Suppressor macrophage treated with lipopolysaccharide for 1 hour (primary cell): ENCODE results near the gene ZNF354C.
A peak's percentile ranks its signal among the peaks of the same experiment; 100 is the strongest.
"Not testable (repeated sequence)": the region's sequence is repeated elsewhere in the genome, so short reads cannot be mapped to it uniquely, and the experiment has no call there.

ENCODE experiments used
- DNase-seq, 3 donors: peaks; one replicate each; pipeline ENCODE4 v3.0.0-alpha.2; 2020 to 2022

Gene ZNF354C

DNA sequence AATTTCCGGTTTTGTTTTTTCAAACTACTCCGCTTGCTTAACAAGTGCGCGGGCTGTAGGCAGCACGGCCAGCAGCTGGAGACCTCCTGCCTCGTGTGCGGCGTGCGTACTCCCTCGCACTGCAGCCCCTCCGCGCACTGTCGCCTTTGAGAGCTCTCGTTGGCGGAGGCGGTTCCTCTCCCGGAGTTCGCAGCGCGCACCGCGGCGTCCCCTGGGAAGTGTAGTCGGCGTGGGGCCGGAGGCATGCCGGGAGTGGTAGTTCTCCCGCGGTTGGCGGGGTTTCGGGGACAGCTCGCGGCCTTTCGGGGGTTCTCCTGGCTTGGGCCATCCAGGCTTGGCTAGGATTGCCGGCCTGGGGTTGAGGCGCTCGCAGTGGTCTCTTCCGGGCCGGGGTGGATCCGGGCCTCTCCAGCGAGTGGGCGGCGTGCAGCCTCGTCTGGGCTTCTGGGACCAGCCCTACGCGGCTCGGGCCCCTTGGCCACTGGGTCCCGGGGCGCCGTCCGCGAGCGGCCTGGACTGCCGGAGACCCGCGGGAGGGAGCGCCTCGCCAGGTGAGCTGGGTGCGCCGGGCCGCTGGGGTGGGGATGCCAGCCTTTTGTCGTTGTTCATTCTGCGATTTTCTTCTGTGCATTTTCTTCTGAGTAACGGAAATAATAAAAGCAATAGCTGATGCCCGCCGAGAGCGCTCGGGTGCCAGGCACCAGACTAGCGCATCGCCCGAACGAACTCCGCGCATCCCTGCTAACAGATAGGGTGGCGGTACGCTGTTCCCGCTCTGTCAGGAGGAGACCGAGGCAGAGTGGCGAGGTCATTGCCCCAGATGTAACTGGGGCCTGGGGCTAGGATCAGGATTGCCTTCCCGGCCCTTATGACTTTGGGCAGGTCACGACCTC lies at the start of gene ZNF354C:
Gene ZNF354C (plus strand): TSS at position 258 of the 893 bp plus-strand sequence. CDS start 1,696 bp downstream, outside the sequence.
- DNase-seq, result peak; percentile 73 to 90 (median 88)

DNA sequence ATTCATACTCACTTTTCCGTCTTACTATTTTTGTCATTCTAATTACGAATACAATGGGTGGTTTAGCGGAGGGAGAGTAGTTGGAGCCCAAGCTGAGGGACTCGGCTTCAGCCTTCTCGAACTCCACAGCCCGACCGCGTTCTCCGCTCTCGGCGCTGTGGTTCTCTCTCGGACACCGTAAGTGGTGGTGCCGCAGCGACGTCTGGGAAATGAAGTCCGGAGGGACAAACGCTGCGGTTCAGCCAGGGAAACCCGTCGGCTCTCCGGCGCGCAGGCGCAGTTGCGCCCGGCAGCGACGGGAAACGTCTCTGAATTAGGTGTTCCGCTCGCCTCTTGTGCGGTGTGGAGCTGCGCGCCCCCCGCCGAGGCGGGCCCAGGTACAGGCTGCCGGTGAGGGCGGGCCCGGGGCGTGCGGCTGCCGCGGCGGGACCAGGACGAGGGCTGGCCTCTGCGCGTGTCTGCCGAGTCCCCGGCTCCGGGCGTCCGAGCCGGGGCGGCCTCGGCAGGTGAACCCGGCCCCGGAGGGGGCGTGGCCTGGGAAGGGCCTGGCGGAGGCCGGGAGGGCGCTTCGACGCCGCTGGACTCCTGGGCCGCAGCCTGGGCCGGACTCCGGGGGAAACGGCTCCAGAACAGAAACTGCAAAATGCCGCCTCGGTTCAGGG lies 36.5 kb upstream of the ZNF354C start, which contains the start of gene ZNF879:
Gene ZNF879 (plus strand): TSS at position 277 of the 662 bp plus-strand sequence. CDS start 1,201 bp downstream, outside the sequence.
- DNase-seq, result peak; percentile 96 to 97 (median 96)

DNA sequence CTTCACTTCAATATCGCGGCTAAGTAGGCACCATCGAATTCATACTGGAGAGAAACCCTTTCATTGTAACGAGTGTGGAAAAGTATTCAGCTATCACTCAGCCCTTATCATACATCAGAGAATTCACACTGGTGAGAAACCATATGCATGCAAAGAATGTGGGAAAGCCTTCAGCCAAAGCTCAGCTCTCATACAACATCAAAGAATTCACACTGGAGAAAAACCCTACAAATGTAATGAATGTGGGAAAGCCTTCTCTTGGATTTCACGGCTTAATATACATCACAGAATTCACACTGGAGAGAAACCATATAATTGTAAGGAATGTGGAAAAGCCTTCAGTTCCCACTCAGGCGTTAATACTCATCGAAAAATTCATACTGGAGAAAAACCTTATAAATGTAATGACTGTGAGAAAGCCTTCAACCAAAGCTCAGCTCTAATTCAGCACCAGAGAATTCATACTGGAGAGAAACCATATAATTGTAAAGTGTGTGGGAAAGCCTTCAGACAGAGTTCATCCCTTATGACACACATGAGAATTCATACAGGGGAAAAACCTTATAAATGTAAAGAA lies 27.1 kb upstream of the ZNF354C start:
- no peak for DNase-seq

DNA sequence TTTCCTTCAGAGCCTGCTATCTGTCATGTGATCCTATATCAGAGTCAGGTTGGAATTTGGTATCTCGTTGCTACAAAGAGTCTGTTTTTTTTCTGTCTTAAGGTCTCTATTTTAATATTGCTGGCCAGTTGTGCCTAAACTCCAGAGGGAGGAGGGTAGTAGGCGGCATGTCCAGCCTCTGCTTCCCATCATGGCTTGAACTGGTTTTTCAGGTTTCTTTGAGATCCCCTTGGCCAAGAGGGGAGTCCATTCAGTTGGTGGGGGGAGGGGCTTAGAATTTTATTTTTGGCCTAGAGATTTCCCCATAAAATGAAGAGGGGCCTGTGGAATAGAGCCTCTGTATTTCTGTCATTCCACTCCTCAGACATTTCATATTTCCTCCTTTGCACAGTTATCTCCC lies 15.4 kb upstream of the ZNF354C start:
- no peak for DNase-seq

DNA sequence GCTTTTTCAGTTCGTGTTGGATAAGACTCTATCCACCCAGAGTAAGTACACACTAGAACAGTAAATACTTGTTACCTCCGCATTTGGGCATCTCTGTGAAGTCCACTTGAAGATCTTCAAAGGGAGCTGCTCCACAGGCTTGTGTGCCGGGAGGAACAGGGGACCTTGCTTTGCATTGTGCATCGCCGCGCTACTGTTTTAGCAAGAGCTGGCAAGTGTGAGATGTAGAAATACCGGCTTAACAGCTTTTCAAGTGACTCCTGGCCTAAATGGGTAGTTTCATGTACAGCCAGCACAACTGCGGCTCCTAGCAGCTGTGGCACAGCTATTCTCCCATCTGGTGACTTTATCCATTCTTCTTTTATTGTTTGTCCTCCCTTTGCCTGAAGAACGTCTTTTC lies 8.4 kb upstream of the ZNF354C start:
- no peak for DNase-seq

DNA sequence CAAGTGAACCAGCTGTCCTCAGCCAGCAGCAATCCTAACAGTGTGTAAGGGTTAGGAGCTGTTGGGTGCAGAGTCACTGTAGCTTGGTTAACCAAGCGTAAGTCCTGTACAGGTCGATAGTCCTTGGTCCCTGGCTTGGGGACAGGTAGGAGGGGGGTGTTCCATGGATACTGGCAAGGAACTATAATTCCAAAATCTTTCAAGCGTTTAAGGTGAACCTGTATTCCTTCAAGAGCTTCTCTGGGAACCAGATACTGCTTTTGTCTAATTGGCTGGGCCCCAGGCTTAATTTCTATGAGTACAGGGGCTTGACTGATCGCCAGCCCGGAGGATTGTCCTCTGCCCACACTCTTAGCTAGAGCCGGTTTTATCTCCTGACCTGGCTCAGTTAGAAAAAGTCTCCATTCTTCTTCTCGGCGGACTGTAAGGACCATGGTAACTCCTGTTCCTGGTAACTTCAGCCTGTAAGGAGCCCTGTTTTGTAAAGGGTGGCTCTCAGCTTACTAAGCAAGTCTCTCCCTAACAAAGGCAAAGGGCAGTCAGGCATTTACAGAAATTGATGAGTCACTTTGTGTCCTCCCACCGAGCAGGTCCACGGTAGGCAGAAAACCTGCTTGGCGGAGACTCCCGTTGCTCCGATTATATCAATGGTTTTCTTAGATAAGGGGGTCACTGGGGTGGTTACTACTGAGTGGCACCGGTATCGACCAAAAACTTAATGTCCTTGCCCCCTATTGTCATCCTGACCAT lies 6.0 kb upstream of the ZNF354C start:
- DNase-seq, result no peak

DNA sequence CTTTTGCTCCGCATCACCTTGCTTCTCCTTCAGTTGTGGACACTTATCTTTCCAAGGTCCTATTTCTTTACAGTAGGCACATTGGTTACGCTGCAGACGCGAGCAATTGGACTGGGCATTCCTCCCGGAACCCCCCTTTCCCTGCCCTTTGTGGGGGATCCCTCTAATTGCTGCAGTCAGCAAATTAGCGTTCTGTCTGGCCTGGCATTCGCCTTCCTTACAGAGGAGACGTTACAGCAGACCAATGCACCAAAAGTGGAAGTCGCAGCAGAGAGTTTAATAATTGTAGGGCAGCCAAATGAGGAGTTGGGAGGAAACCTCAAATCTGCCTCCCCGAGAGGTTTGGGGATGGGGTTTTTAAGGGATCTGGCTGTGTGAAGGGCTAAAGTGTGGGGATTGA lies 5.3 kb upstream of the ZNF354C start:
- no peak for DNase-seq

DNA sequence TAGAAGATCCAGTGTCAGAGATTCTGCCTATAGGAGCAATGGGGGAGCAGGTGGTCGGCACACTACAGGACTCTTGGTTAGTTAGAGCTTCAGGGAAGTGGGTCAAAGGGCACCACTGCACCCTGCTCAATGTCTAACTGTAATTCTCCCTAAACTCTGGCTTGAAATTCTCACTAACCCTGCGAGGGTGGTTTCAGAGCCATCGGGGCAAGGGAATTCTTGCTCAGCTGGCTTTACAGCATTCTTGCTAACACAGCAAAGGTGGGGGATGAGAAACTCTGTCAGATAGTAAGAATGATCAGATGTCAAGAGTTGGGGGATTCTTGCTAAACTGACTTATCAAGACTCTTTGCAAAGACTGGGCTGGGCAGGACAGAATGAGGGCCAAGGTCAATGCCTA lies 4.7 kb upstream of the ZNF354C start:
- no peak for DNase-seq

DNA sequence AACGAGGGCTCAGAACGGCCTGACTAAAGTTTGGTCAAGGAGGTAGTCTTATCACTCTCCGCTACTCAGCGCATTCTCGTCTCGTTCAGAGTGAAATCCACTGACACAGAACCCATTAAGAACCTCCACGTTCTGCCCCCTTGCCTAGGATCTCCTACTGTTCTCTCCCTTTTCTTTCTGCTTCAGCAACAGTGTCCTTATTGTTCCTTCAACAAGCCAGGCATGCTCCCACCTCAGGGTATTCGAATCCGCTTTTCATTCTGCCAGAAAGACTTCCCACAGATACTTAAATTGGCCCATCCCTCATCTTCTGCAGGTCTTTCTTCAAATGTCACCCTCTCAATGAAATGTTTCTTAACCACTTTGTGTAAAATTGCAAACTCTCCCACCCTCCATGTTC lies 4.3 kb upstream of the ZNF354C start:
- DNase-seq, result no peak

DNA sequence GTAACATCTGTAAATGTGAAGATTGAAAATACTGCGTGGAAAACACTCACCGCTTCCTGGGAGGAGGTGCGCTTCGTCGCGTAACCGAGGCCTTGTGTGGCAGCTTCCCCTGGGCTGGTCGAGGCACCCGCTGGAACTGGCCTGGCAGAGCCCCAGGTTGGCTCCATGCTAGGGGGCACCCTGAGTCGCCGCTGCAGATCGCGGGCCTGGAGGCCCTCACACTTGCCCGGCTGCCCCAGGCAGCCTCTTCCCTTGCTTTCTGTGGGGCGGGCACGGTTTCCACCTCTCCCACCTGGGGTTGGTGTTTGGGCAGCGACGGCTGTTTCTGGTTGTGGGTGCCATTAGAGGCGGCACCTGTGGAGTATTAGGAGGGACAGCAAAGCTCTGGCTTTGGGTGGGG lies 852 bp downstream of the ZNF354C start:
- no peak for DNase-seq

DNA sequence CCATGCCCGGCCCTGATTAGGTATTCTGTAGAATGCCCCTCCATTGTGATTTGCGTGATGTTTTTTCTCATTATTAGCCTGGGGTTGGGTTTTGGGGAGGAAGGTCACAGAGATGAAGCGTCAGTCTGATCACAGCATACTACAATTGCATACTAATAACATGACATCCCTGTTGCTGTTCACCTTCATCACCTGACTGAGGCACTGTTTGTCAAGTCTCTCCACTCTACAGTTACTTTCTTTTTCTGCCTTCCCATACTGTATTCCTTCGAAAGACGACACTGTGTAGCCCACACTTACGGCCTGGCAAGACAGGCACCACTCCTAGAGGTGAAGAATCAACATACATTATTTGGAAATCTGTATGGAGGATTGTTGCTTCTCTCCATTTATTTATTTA lies 5.5 kb downstream of the ZNF354C start:
- DNase-seq, result no peak

DNA sequence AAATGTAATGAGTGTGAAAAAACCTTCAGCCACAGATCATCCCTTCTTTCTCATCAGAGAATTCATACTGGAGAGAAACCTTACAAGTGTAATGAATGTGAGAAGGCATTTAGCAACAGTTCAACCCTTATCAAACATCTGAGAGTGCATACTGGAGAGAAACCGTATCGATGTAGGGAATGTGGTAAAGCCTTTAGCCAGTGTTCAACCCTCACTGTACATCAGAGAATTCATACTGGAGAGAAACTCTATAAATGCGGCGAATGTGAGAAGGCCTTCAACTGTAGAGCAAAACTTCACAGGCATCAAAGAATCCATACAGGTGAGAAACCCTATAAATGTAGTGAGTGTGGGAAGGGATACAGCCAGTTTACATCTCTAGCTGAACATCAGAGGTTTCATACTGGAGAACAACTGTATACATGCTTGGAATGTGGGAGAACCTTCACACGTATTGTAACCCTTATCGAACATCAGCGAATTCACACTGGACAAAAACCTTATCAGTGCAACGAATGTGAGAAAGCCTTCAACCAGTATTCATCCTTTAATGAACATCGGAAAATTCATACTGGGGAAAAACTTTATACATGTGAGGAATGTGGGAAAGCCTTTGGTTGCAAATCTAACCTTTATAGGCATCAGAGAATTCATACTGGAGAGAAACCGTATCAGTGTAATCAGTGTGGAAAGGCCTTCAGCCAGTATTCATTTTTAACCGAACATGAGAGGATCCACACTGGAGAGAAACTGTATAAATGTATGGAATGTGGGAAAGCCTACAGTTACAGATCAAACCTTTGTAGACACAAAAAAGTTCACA lies 19.2 kb downstream of the ZNF354C start:
- no peak for DNase-seq

DNA sequence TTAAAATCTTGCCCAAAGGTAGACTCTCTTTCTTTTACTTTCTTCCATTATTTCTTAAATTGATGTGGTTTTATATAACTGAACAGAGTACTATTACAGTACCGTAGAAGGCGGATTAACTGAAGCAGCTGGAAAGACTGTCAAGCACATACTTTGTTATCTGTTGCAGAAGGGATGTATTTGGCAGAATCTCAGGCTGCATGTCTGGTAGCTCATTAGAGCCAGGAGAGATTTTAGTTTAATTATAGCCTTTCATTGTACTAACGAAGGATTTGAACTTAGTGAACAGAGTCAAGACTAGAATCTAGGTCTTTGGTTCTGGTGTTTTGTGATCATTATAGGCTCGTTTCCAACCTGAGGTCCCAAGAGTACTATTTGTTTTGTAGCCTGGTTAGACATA lies 20.6 kb downstream of the ZNF354C start:
- DNase-seq, result no peak

DNA sequence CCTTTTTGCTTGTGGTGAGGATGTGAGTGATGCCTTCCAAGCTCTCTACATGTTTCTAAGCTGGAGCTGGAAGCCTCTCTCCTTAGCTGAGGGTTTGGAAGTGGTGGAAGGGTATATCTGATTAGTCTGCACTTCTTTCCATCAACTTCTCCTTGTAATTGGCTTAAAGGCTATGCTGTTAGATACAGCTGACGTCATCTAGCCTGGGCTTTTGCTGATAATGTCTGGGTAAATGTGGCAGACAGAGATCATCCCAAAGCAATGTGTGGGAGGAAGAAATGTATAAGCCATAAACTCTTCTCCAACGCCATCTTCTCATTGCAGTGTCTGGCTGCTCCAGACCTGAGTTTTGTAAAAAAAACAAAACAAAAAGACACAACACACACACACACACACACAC lies 29.3 kb downstream of the ZNF354C start:
- no peak for DNase-seq

DNA sequence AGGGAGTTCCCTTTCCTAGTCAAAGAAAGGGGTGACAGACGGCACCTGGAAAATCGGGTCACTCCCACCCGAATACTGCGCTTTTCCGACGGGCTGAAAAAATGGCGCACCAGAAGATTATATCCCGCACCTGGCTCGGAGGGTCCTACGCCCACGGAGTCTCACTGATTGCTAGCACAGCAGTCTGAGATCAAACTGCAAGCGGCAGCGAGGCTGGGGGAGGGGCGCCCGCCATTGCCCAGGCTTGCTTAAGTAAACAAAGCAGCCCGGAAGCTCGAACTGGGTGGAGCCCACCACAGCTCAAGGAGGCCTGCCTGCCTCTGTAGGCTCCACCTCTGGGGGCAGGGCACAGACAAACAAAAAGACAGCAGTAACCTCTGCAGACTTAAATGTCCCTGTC lies 41.1 kb downstream of the ZNF354C start:
- not testable (repeated sequence) for DNase-seq

DNA sequence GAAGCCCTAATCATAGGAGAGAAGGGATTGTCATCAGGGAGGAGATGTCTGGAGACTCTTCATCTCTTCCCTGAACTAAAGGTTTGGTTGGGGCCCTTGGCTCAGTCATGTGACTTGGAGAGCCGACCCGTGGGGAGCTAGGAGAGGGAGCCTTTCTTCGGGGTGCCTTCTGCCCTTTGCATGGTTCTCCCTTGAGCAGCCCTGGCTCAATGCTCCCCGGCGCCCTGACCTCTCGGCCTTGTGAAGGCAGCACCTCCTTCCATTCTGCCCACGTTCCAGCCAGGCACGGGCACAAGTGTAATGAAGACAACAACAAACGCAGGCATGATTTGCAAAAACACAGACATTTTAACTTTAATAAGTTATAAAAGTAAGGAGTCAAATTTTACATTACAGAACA lies 50.4 kb downstream of the ZNF354C start:
- no peak for DNase-seq

DNA sequence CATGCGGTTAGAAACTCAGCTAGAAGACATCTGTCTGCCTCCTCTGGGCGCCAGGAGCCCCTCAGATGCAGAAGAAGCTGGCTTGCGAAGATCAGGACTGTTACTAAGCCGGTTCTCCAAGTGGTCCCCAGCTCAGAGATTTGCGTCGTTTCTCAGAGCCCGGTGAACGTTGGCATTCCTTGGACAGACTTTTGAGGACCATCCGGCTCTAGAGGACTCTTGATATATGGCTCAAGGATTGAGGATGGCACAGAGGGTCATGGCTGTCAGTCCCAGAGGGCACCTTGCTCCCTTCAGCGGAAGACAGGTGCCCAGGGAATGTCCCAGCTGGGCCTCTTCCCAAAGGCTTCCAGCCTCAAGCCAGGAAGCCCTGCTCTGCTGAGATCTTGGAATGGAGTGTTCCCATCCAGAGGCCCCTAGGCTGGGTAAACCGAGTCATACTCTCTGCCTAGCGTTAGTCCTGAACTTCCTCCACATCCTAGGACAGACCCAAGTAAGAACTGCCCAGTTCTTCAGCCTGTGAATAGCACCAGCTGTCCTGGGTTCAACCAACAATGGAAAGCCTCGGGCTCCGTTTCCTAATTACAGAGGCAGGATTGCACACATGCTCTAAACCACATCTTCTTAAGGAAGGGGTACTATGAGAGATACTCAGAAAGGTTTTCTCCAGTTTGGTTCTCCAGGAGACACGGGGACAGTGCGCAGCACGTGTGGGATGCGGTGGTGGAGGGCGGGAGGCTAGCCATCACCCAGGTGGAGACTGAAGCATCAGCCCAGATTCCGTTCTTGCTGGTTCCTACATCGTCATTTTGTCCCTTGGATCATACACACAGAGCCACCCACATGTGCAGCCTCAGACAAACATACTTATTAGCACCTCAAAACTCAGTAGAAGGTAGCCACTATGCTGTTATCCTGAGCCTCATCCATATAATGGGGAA lies 51.4 kb downstream of the ZNF354C start:
- DNase-seq, result no peak

DNA sequence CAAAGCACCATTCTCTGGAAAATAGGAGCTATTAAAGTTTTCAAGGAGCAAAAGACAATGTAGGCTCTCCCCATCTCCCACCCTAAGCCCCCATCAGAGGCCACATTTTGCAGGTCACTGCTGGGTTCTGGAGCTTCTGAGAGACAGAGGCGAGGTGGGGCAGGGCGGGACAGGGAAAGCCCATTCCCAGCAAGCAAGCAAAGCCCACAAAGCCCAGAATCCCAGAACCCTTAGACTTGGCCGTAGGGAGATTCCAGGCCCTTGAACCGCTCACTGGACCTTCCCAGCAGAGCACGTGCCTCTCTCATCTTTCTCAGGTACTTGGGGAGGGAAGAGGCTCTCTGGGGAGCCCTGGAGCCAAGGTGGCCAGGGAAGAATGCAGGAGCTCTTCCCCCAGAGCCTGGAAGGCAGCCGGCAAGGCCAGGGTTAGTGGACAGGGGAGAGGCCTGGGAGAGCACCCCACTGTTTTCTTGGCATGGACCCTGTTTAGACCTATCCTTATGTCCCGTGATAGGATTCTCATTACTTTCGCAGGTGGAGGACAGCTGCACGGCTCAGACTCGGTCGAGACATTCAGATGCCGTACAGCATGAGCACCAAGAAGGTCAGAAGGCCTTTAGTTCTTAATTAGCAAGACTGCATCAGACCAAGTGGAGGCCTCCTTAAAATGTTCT lies 52.4 kb downstream of the ZNF354C start:
- no peak for DNase-seq

DNA sequence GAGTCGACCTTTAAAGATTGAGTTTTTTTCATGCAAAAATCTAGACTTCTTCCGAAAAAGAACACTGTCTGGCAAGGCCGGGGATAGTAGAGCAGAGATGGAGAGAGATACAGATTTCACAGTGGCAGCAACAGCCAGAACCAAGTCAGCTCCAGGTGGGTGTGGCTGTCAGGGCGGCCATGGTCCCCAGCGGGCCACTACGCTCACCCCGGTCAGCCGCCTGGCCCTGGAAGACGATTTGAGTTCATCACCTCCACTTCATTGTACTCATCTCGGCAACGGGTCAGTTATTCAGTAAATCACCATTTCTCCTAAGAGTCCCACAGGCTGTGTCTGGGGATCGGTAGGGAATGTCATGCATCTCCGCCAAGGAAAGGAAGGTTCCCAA lies 53.0 kb downstream of the ZNF354C start:
- DNase-seq, result no peak

DNA sequence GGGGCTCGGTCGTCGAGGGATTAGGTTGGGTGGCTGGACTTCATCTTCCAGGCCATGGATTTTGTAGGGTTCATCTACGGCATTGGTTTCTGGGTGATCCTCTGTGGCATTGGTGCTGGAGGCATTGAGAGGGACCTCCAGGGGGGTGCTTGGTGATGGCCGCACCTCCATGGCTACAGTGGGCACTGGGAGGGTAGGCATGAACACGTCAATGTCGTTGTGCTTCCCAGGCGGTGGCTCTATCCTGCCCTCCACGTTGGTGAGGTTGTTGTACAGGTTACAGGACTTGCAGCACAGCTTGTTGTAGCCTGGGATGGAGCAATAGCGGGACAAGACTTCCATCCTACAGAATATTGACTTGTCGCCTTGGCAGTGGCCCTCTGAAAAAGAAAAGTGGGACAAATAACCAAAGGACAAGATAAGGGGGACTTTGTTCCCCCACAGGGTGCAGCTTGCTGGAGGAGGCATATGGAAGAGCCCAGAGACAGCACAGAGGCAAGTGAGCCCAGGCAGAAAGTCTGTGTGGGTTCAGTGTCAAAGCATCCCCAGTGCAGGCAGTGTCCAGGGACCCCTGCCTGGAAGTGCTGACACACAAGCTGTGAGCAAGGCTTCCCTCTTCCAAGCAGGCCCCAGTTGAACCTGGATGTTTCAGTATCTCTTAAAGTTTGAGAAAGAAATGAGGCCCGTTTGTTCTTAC lies 53.9 kb downstream of the ZNF354C start:
- DNase-seq, result no peak
